Glomerular endothelial cell (primary cell): Measurements from ENCODE around the gene FGG. TPM values are rescaled to one million over a fixed set of nuclear protein-coding genes. Genes with fewer than 3 reads are reported as not detected.

Source experiments
- DNase-seq: peaks from one replicate; pipeline ENCODE4 v3.0.0-alpha.2; 2011; ENCODE audit warnings: low read depth, low spot score; ENCODE audit errors: extremely low read depth
- total RNA-seq: library from RNA; depleted of rRNA; stranded (reverse); fragments of >200 nt; gene quantifications from 2 replicates; pipeline ENCODE4 v1.2.3, GENCODE V29; 2015

Gene FGG
- total RNA-seq, 1 donor from 2014 or later, result not detected

GRCh38 chr4:154559494-154560418, 52.7 kb downstream of the FGG start:
- no peak for DNase-seq

DNA sequence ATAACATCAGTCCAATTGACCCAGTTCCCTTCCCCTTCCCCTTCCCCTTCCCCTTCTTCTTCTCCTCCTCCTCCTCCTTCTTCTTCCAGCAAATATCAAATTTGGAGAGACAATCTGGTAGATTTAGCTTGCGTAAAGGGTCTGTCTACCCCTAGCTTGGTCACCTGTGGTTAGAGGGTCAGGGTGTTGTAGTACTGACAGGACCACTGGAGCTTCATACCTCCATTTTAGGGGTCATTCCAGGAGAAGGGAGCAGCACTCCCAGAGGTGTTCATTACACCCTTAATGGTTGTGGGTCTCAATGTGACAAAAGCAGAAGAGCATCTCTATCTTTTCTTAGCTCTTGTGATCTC, 53.3 kb downstream of the FGG start:
- no peak for DNase-seq

Other genes with a start within 250 kb of the FGG start
- gene DCHS2, start 120.9 kb downstream of the FGG start, total RNA-seq, result not detected in 2 replicates
- gene PLRG1, start 62.3 kb downstream of the FGG start, total RNA-seq, result 43.0 and 44.7 TPM in 2 replicates
- gene FGB, start 49.6 kb downstream of the FGG start, total RNA-seq, result not detected in 2 replicates
- not detected in 2 replicates for gene FGA, start 21.9 kb downstream of the FGG start, total RNA-seq
- gene LRAT, start 131.3 kb upstream of the FGG start, total RNA-seq, result 0.34 TPM in 1 of 2 replicates, not detected in the other
- not detected in 2 replicates for gene RBM46, start 168.6 kb upstream of the FGG start, total RNA-seq